HepG2 (cell line): Measurements from ENCODE around the gene ARFGEF2. TPM values are rescaled to one million over a fixed set of nuclear protein-coding genes. Genes with fewer than 3 reads are reported as not detected.

ENCODE experiments used
- ATAC-seq: fragments of 200-7000 bp; cut with Tn5 transposase; 3 replicates; pipeline ENCODE4 v1.9.1; 2020; ENCODE audit warnings: mild to moderate bottlenecking, moderate library complexity
- BruUV-seq: library from RNA; stranded (reverse); fragments of 400-500 nt; replicated peaks from 2 replicates; lab custom pipeline; 2021; lab: Mats Ljungman, UMichigan
- CTCF ChIA-PET: fragments of 300-600 bp; formaldehyde crosslinking; extraction: SDS; loops from one replicate; lab custom pipeline; 2021; ENCODE audit warnings: low total read pairs, inconsistent platforms, low intra/inter-chr PET ratio; lab: Yijun Ruan, JAX
- POLR2A ChIA-PET: fragments of 350-600 bp; sonication (Branson Sonifier 250); formaldehyde crosslinking; loops from one replicate; lab custom pipeline; 2020; ENCODE audit warnings: antibody characterized with exemption, inconsistent platforms; lab: Yijun Ruan, JAX
- DNase-seq: peaks from one replicate; pipeline ENCODE4 v3.0.0-alpha.2; 2015; ENCODE audit warnings: low spot score
- FAIRE-seq: peaks from 3 replicates; lab custom pipeline; 2011; peaks lifted over from hg19 to GRCh38; lab: Jason Lieb, UNC
- H2AFZ ChIP-seq: one replicate; pipeline ENCODE4 v1.6.1; 2011; ENCODE audit warnings: low read length, inconsistent platforms
- H3K27ac ChIP-seq: fragments of 300-600 bp; 3 replicates; pipeline ENCODE4 v1.8.0; 2011; ENCODE audit warnings: mixed run types, mild to moderate bottlenecking, mixed read lengths, low read length, inconsistent platforms; ENCODE audit not compliant: insufficient read depth; ENCODE audit errors: extremely low read length
- H3K27me3 ChIP-seq, 2 experiments: fragments of 200-600 bp in 1 of 2; 2 replicates in 1 of 2; 3 replicates in 1 of 2; pipeline versions ENCODE4 v1.6.0 to v1.8.0; 2011; ENCODE audit warnings: low read length in 2 of 2, mild to moderate bottlenecking in 2 of 2, moderate library complexity in 2 of 2, inconsistent platforms in 1 of 2; ENCODE audit not compliant: insufficient read depth in 2 of 2, control insufficient read depth in 1 of 2
- H3K36me3 ChIP-seq, 2 experiments: fragments of 200-600 bp in 1 of 2; replicated peaks in 1 of 2; 2 replicates in 1 of 2; 3 replicates in 1 of 2; pipeline versions ENCODE4 v1.5.1 to v1.8.0; 2011; ENCODE audit warnings: low read length in 2 of 2, inconsistent platforms in 1 of 2; ENCODE audit not compliant: insufficient read depth in 2 of 2, control insufficient read depth in 1 of 2
- H3K4me1 ChIP-seq: 2 replicates; pipeline ENCODE4 v1.5.1; 2012; ENCODE audit warnings: low read length, inconsistent platforms; ENCODE audit not compliant: insufficient read depth
- H3K4me2 ChIP-seq: 2 replicates; pipeline ENCODE4 v1.6.0; 2011; ENCODE audit warnings: low read depth, low read length, inconsistent platforms
- H3K4me3 ChIP-seq, 3 experiments: fragments of 200-600 bp in 1 of 3; sonication (generic), shearing (Covaris generic) in 1 of 3; replicated peaks in 1 of 3; 2 replicates each; pipeline ENCODE4 v1.5.1; 2011 to 2016; ENCODE audit warnings: low read length in 3 of 3, inconsistent platforms in 2 of 3, low read depth in 2 of 3, mild to moderate bottlenecking in 2 of 3, control low read depth in 1 of 3, mixed read lengths in 1 of 3; ENCODE audit not compliant: insufficient read depth in 1 of 3
- H3K79me2 ChIP-seq: one replicate; pipeline ENCODE4 v1.6.1; 2011; ENCODE audit warnings: low read length, inconsistent platforms; ENCODE audit not compliant: insufficient read depth
- H3K9ac ChIP-seq: 2 replicates; pipeline ENCODE4 v1.6.0; 2011; ENCODE audit warnings: mild to moderate bottlenecking, low read depth, low read length, inconsistent platforms; ENCODE audit not compliant: insufficient read depth
- H3K9me3 ChIP-seq: 2 replicates; pipeline ENCODE4 v1.5.1; 2012; ENCODE audit warnings: mild to moderate bottlenecking, low read length
- H4K20me1 ChIP-seq: 2 replicates; pipeline ENCODE4 v1.6.0; 2011; ENCODE audit warnings: inconsistent platforms, mild to moderate bottlenecking, low read length, moderate library complexity; ENCODE audit not compliant: insufficient read depth
- ATRX ChIP-seq: sonication (generic); formaldehyde crosslinking; IDR thresholded peaks from 2 replicates; pipeline ENCODE4 v1.4.0; 2020; ENCODE audit warnings: missing genetic modification reagents, borderline replicate concordance
- CEBPB ChIP-seq: IDR thresholded peaks from 2 replicates; pipeline ENCODE4 v1.6.1; 2011; ENCODE audit warnings: low read depth, low read length, improper control_type of control experiment, borderline replicate concordance
- DNMT3B ChIP-seq: conservative IDR thresholded peaks from 2 replicates; pipeline ENCODE4 v1.6.1; 2016; ENCODE audit warnings: missing biosample characterization, control low read depth
- MIXL1 ChIP-seq: IDR thresholded peaks from 2 replicates; pipeline ENCODE4 v1.6.1; 2016
- NCOA2 ChIP-seq: sonication (generic); formaldehyde crosslinking; IDR thresholded peaks from 2 replicates; pipeline ENCODE4 v1.8.0; 2022; ENCODE audit warnings: inconsistent platforms
- PTBP1 ChIP-seq: fragments of 200-400 bp; formaldehyde crosslinking; IDR thresholded peaks from 2 replicates; pipeline ENCODE4 v1.6.1; 2018; ENCODE audit warnings: low read length, low read depth; ENCODE audit not compliant: poor library complexity, severe bottlenecking
- RARG ChIP-seq: sonication (generic); formaldehyde crosslinking; IDR thresholded peaks from 2 replicates; pipeline ENCODE4 v1.4.0; 2020; ENCODE audit warnings: low read depth, mild to moderate bottlenecking, missing genetic modification reagents
- RBFOX2 ChIP-seq: fragments of 200-400 bp; formaldehyde crosslinking; IDR thresholded peaks from 2 replicates; pipeline ENCODE4 v1.6.1; 2017; ENCODE audit warnings: low read depth, mild to moderate bottlenecking, low read length
- RBM22 ChIP-seq: fragments of 200-400 bp; formaldehyde crosslinking; optimal IDR thresholded peaks from 2 replicates; pipeline ENCODE3; 2017; ENCODE audit warnings: mild to moderate bottlenecking, low read length, moderate library complexity
- TIGD3 ChIP-seq: sonication (generic); formaldehyde crosslinking; IDR thresholded peaks from 2 replicates; pipeline ENCODE4 v1.5.1; 2020; ENCODE audit warnings: mild to moderate bottlenecking, missing genetic modification reagents, borderline replicate concordance
- ZGPAT ChIP-seq: IDR thresholded peaks from 2 replicates; pipeline ENCODE4 v1.6.1; 2016; ENCODE audit warnings: mild to moderate bottlenecking
- ZNF230 ChIP-seq: sonication (generic); formaldehyde crosslinking; IDR thresholded peaks from 2 replicates; pipeline ENCODE4 v1.4.0; 2020; ENCODE audit warnings: mild to moderate bottlenecking, missing genetic modification reagents
- ZNF770 ChIP-seq: sonication (generic); formaldehyde crosslinking; IDR thresholded peaks from 2 replicates; pipeline ENCODE4 v1.5.0; 2020; ENCODE audit warnings: mild to moderate bottlenecking, missing genetic modification reagents
- ZNF792 ChIP-seq: IDR thresholded peaks from 2 replicates; pipeline ENCODE4 v1.6.1; 2016
- WGBS: methylation state at CpG from one replicate; pipeline ENCODE4 v1.1.6; 2017; ENCODE audit warnings: low lambda C conversion rate; 5-methylcytosine and 5-hydroxymethylcytosine counted together
- in situ Hi-C: cut with HindIII; loops from 2 replicates; pipeline ENCODE4 v1.10.0; 2017; ENCODE audit warnings: low pct_unique_long_range_greater_than_20kb; ENCODE audit not compliant: extremely low pct_ligation_motif_present
- intact Hi-C: fragments of 100-400 bp; cut with micrococcal nuclease; formaldehyde crosslinking; loops from one replicate; pipeline ENCODE4 v1.10.0; 2022; ENCODE audit not compliant: unreplicated experiment
- polyA plus RNA-seq, 8 experiments: library from polyadenylated mRNA; depleted of rRNA in 3 of 8; stranded (reverse) in 7 of 8; unstranded in 1 of 8; fragments of >200 nt; fragmentation: Illumina TruSeq in 4 of 8; extraction: Trizol in 4 of 8; gene quantifications; 2 replicates each; pipeline versions ENCODE4 v1.2.1 to v1.2.3, GENCODE V29; 2011 to 2016; ENCODE audit warnings: low read depth in 4 of 8, missing spikeins in 1 of 8, mixed read lengths in 1 of 8; ENCODE audit not compliant: insufficient read depth in 1 of 8
- total RNA-seq, 5 experiments: library from RNA; depleted of rRNA; stranded (reverse); fragments of >200 nt; fragmentation: Illumina TruSeq; extraction: Trizol; gene quantifications; 2 replicates each; pipeline ENCODE4 v1.2.3, GENCODE V29; 2016; ENCODE audit warnings: low read depth in 1 of 5

Gene ARFGEF2
- total and polyA plus RNA-seq, 2 of the 13 experiments (the other 11 are each of a cell fraction or from before 2014, with no cell fraction given), result 44.0 to 60.8 TPM

- ChIA-PET CTCF (no interaction called here), POLR2A (no interaction called here)
- Histone ChIP-seq H3K36me3 (peaks cover 13 to 60% of the 10 kb centered on the region in 2 experiments), H2AFZ (no peak overlapping the region), H3K4me1 (peaks cover 70% of the 10 kb centered on the region), H3K79me2 (peaks cover 98% of the 10 kb centered on the region), H3K4me2 (no peak overlapping the region), H3K9me3 (no peaks in the 10 kb centered on the region), H3K27me3 (no peaks in the 10 kb centered on the region), H3K27ac (peak overlapping the region; percentile 13), H4K20me1 (peaks cover 45% of the 10 kb centered on the region), H3K4me3 (no peak overlapping the region), H3K9ac (no peak overlapping the region)
- TF ChIP-seq PTBP1, result no peak
- peak; percentile 38 for TF ChIP-seq RBM22
- TF ChIP-seq RBFOX2, result 0 out of 2 replicates have a peak, but pooled peaks have one; percentile 49
- FAIRE-seq (no peak), ATAC-seq (no peak), DNase-seq (no peak)
- no TSS peak for BruUV-seq
- in situ Hi-C loops (no loop called here), intact Hi-C loops (loop anchor here (5.0 kb wide), 1 partner anchor 47 kb away; no protein-coding TSS in a partner anchor)
- whole genome bisulfite sequencing, result 92% methylated on average over 4 of the region's 4 CpGs
Observed at GRCh38 chr20:49054056-49054643, 132.6 kb downstream of the ARFGEF2 start.

- Histone ChIP-seq H2AFZ (no peak overlapping the region), H3K9ac (no peak overlapping the region), H3K79me2 (peaks cover 52% of the 10 kb centered on the region), H3K36me3 (peaks cover 31 to 84% of the 10 kb centered on the region in 2 experiments), H3K27ac (peak overlapping the region; percentile 7), H4K20me1 (peaks cover 4% of the 10 kb centered on the region; the same call in 1 of the 2 replicates), H3K4me3 (no peak overlapping the region), H3K27me3 (no peaks in the 10 kb centered on the region), H3K4me1 (peaks cover 14% of the 10 kb centered on the region), H3K4me2 (no peak overlapping the region), H3K9me3 (no peaks in the 10 kb centered on the region)
- WGBS, result 66% methylated on average over 3 of the region's 3 CpGs
- FAIRE-seq (no peak), DNase-seq (no peak), ATAC-seq (no peak)
- in situ Hi-C loops, result no loop called here
- BruUV-seq, result no TSS peak
- intact Hi-C loops, result no loop called here
- POLR2A ChIA-PET, result interaction anchor here (1.2 kb wide), 1 partner anchor 17 kb away, joined by 7 read pairs; the partner anchor contains the start of gene CSE1L
- CTCF ChIA-PET, result no interaction called here
- TF ChIP-seq RARG (CRISPR knock-in tag) (no peak), ZNF230 (CRISPR knock-in tag) (no peak), ZGPAT (0 out of 2 replicates have a peak, but pooled peaks have one; percentile 36), NCOA2 (CRISPR knock-in tag) (0 out of 2 replicates have a peak, but pooled peaks have one; percentile 14), ZNF792 (CRISPR knock-in tag) (0 out of 2 replicates have a peak, but pooled peaks have one; percentile 20), DNMT3B (CRISPR knock-in tag) (no peak), CEBPB (peak; percentile 53; the same call in 1 of the 2 replicates), ATRX (CRISPR knock-in tag) (no peak), TIGD3 (CRISPR knock-in tag) (no peak), ZNF770 (peak; percentile 79), MIXL1 (peak; percentile 36; the same call in 1 of the 2 replicates)
Observed at GRCh38 chr20:49063279-49063678, 141.8 kb downstream of the ARFGEF2 start.
